NCI-H2107 (cell line): ENCODE results near the gene PTPRN2.

Source experiments
- DNase-seq: peaks from one replicate; lab custom pipeline; 2025; lab: John Stamatoyannopoulos, UW

PTPRN2 gene

GRCh38 chr7:158114056-158114850, 473.4 kb downstream of the PTPRN2 start:
- DNase-seq: no peak

GRCh38 chr7:158113321-158114025, 474.1 kb downstream of the PTPRN2 start:
- no peak for DNase-seq

GRCh38 chr7:158112571-158113320, 474.9 kb downstream of the PTPRN2 start:
- no peak for DNase-seq

GRCh38 chr7:158111906-158112570, 475.6 kb downstream of the PTPRN2 start:
- DNase-seq: no peak

- DNase-seq: peak; percentile 90
Observed at GRCh38 chr7:158111049-158111751, 476.4 kb downstream of the PTPRN2 start.

- DNase-seq: no peak
Observed at GRCh38 chr7:158110661-158111048, 477.0 kb downstream of the PTPRN2 start.

DNA sequence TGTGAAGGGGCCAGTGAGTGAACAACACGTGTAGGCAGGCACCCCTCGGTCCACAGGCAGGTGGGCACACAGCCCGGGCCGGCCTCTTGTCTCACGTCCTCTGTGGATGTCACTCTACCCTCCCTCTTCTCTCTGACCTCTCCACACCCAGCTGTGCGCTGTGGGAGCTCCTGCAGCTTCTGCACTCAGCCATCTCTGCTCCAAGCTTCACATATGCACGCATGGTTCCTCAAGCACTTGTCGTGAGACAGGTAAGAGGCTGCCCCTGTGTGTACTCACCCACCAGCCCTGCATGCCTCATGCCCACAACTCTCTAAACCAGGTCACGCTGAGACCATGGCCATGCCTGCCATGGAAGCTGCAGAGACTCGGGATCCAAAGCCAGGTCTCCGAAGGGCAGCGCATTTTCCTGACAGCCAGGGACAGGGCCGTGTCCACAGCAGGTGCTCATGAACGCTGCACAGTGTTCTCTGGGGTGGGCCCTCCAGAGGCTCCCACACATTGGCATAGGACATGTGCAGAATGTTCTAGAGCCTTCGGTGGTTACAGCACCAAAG, 477.5 kb downstream of the PTPRN2 start:
- no peak for DNase-seq

GRCh38 chr7:158109364-158110033, 478.1 kb downstream of the PTPRN2 start:
- DNase-seq: no peak

DNA sequence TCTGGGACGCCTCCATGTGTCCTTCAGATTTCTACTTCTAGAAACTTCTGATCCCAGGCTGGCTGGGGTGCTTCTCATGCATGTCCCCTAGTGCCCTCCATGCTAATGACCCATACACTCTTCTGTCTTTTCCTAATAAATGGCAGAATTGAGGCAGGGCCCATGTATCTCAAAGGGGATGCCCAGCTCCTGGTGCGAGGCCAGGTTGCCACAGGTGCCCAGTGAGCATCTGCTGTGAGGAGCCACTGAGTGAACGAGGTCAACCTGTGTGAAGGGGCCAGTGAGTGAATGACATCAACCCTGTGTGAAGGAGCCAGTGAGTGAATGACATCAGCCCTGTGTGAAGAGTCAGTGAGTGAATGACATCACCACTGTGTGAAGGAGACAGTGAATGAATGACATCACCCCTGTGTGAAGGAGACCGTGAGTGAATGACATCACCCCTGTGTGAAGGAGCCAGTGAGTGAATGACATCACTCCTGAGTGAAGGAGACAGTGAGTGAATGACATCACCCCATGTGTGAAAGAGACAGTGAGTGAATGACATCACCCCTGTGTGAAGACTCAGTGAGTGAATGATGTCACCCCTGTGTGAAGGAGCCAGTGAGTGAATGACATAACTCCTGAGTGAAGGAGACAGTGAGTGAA, 478.9 kb downstream of the PTPRN2 start:
- DNase-seq: no peak

GRCh38 chr7:158107806-158108205, 479.8 kb downstream of the PTPRN2 start:
- DNase-seq: no peak

DNA sequence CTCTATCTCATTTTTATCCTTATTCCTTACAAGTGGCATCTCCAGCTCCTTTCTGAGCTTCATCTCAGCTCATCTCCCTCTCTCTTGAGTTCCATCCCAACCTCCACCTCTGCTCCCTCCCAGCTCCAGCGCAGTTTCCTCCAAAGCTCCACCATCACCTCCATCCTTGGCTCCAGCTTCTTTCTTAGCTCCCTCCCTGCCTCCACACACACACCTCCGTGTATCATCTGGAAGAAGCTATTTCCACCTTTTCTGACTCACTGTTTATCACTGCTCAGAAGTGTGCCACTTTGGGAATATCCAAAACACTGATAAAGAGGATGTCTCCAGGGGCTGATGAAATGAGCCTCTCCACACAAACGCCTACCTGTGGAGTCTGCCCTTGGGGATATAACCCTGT, 481.4 kb downstream of the PTPRN2 start:
- no peak for DNase-seq

DNA sequence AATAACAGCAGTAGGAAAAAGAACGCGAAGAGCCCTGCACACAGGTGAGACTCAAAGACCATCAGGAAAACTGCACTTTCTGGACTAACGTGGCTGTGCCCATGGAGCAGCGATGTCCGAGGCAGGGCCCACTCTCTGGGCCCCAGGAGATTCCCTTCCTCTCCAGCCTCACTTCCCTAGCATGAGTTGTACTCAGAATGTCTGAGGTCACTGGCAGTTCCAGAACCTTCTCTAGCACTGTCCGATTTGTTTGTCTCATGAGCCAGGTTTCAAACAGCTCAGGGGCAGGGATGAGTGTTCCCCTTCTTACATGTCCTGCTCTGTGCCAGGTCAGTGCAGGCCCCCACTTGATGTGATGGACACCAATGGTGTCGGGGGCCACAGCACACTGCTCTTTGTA, 484.2 kb downstream of the PTPRN2 start:
- DNase-seq: no peak

DNA sequence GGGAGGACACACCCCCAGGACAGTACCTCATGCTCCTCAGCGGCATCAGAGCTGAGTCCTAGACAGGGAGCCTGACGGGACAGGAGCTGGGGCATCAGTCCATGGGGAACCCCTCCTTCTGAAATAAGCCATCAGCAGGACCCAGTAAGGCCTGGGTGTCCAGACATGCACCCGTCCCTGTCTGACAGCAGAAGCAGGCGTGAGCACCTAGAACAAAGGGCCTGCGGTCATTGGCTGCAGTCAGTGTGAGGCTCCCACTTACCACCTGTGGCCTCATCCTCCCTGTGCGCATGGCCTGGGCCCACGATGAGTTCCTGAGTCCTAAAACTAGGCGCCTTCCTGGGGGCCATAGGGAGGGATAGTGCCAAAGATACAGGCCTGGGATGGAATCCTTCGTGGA, 484.7 kb downstream of the PTPRN2 start:
- no peak for DNase-seq

DNA sequence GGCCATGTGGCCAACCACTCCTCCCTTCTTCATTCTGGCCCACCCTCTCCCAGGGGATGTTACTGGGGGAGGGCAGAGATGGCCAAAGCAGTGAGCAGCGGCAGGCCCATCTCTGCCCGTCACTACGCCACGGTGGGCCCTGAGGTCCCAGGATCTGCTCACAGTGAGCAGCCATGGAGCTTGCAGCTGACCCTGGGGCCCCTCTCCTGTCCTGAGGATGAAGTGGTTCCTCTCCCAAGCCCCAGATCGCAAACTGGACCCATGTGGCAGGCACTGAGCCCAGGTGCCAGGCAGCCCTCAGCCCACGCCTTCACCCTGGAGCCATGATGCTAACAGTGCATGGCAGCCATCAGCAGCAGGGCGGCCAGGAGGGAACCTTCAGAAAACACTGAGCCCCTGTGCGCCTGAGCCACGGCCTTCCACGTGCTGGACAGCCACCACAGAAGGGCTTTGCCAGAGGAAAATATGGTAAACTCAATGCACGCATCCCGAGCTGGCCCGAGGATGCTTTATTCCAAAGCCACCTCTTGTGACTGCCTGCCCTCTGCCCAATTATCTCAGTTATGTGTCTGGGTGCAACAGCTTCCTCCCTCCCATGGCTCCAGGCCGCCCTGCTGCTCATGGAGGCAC, 485.7 kb downstream of the PTPRN2 start:
- DNase-seq: no peak

GRCh38 chr7:158098125-158099030, 489.2 kb downstream of the PTPRN2 start:
- DNase-seq: no peak

DNA sequence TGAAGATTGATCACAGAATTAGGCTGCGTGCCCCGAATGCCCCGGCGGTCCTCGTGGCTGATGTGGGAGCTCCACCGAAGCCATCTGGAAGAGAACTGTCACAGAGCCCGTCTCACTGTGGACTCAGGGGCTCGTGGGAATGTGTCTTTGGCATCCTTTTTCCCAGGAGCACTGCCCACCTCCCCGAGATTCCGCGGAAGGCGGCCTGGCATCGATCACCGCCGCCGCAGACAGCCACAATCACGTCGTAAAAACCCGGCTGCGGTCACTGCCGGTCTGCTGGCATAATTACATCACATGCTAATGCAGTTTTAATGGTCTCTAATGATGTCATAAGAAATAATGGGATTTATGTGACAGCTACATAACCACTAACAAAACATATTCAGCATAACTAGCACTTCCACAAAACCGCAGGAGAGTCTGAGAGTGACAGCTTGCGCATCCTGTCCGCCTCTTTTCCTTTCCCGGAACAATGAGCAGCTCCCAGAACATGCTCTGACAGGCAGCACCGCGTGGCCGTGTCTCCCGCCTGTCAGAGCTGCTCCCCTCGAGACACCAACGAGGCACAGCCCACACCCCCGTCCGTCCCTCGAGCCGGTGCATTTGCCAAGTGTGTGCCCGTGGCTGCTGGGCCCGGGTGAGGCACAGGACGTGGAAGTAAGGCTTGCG, 490.0 kb downstream of the PTPRN2 start:
- DNase-seq: no peak

GRCh38 chr7:158097106-158097452, 490.5 kb downstream of the PTPRN2 start:
- no peak for DNase-seq

- no peak for DNase-seq
Observed at GRCh38 chr7:158096582-158096981, 491.0 kb downstream of the PTPRN2 start.
